Right cardiac atrium (tissue), 5 donors: Measurements from ENCODE around the gene PRKG1. TPM values are rescaled to one million over a fixed set of nuclear protein-coding genes. Genes with fewer than 3 reads are reported as not detected.
"Not testable (repeated sequence)": the region's sequence is repeated elsewhere in the genome, so short reads cannot be mapped to it uniquely, and the experiment has no call there.

ENCODE experiments used
- ATAC-seq, 2 donors: fragments of 200-7000 bp; cut with Tn5 transposase; one replicate each; pipeline versions ENCODE4 v1.8.0 to v1.9.1; 2020; ENCODE audit warnings: moderate library complexity in 2 of 2, mild to moderate bottlenecking in 1 of 2
- DNase-seq, 3 donors: peaks; one replicate each; pipeline ENCODE4 v3.0.0-alpha.2; 2020
- H3K27ac ChIP-seq: one replicate; pipeline ENCODE4 v1.5.1; 2013; ENCODE audit warnings: mild to moderate bottlenecking, low read length, control low read depth, moderate library complexity
- H3K27me3 ChIP-seq: one replicate; pipeline ENCODE4 v1.6.1; 2013; ENCODE audit not compliant: control insufficient read depth, insufficient read depth
- H3K4me1 ChIP-seq: one replicate; pipeline ENCODE4 v1.6.1; 2013; ENCODE audit warnings: low read length; ENCODE audit not compliant: control insufficient read depth, insufficient read depth
- H3K4me3 ChIP-seq: one replicate; pipeline ENCODE4 v1.5.1; 2013; ENCODE audit warnings: low read length, control low read depth
- H3K9me3 ChIP-seq: one replicate; pipeline ENCODE4 v1.6.1; 2013; ENCODE audit warnings: low read length; ENCODE audit not compliant: control insufficient read depth
- WGBS: extraction: QIAGEN DNeasy Blood & Tissue Kit; methylation state at CpG from one replicate; pipeline ENCODE4 v1.1.7; 2013; 5-methylcytosine and 5-hydroxymethylcytosine counted together
- intact Hi-C, 4 donors: fragments of 100-400 bp; cut with DNase I; formaldehyde crosslinking; loops; one replicate each; pipeline versions ENCODE4 v1.11.0 to v1.14.0; 2022 to 2023
- polyA plus RNA-seq: library from polyadenylated mRNA; stranded (reverse); fragments of 200-250 nt; gene quantifications from one replicate; pipeline ENCODE4 v1.2.3, GENCODE V29; 2013
- total RNA-seq, 4 donors: library from RNA; stranded (reverse); fragmentation: NEBNext Ultra II Directional; extraction: Animal tissue kit (Norgen Biotek cat#: 25700); gene quantifications; one replicate each; pipeline ENCODE4 v1.2.1, GENCODE V29; 2021
- donor health status: healthy with polysubstance abuse.
- donor health status: DM: no; HTN: yes; CAD: no.
- donor health status: DM: no; HTN: no; CAD: no.
- donor health status: DM: no; HTN: yes; CAD: no; lungs with severe emphysema.
- donor health status: DM: yes; HTN: yes; CAD: no.

PRKG1 gene
- total and polyA plus RNA-seq, 5 donors, result 16.6 to 49.9 (median 47.4) TPM

GRCh38 chr10:51389415-51390321 lies 315.4 kb downstream of the PRKG1 start:
- Histone ChIP-seq H3K27ac (no peak overlapping the region), H3K4me1 (no peaks in the 10 kb centered on the region), H3K27me3 (no peaks in the 10 kb centered on the region), H3K4me3 (no peak overlapping the region), H3K9me3 (no peaks in the 10 kb centered on the region)
- intact Hi-C loops, result no loop called here
- ATAC-seq (peak; percentile 85 to 86), DNase-seq (peak; percentile 59 to 69 (median 66))
- WGBS, result 53% methylated on average over 3 of the region's 3 CpGs

GRCh38 chr10:51393006-51393405 lies 318.7 kb downstream of the PRKG1 start:
- 98% methylated on average over 24 of the region's 29 CpGs for WGBS
- peak in 1 of 3 donors; percentile 43 for DNase-seq
- H3K9me3 ChIP-seq, H3K27me3 ChIP-seq, intact Hi-C loops, H3K4me1 ChIP-seq, ATAC-seq, H3K4me3 ChIP-seq, H3K27ac ChIP-seq: not testable (repeated sequence)

- no peak for DNase-seq
- Histone ChIP-seq H3K9me3 (no peaks in the 10 kb centered on the region), H3K27ac (no peak overlapping the region), H3K4me3 (no peak overlapping the region), H3K27me3 (no peaks in the 10 kb centered on the region), H3K4me1 (peaks cover 3% of the 10 kb centered on the region)
- intact Hi-C loops, result no loop called here
- no peak for ATAC-seq
- 86% methylated on average over 3 of the region's 3 CpGs for WGBS
These were observed 319.8 kb downstream of the PRKG1 start for GRCh38 chr10:51394039-51394438.

- intact Hi-C loops, result no loop called here
- ATAC-seq, result no peak
- no peak overlapping the region for H3K27ac ChIP-seq
- H3K27me3 ChIP-seq, result no peaks in the 10 kb centered on the region
- H3K9me3 ChIP-seq, result no peaks in the 10 kb centered on the region
- no peak overlapping the region for H3K4me3 ChIP-seq
- DNase-seq, result no peak
- WGBS, result 80% methylated on average over 3 of the region's 3 CpGs
- peaks cover 4% of the 10 kb centered on the region for H3K4me1 ChIP-seq
These were observed 323.0 kb downstream of the PRKG1 start for GRCh38 chr10:51397244-51397643.

- no peaks in the 10 kb centered on the region for H3K27me3 ChIP-seq
- peak; percentile 80 to 90 for ATAC-seq
- H3K4me3 ChIP-seq, result no peak overlapping the region
- DNase-seq, result peak; percentile 56 to 81 (median 64)
- intact Hi-C loops, result no loop called here
- peaks cover 4% of the 10 kb centered on the region for H3K4me1 ChIP-seq
- H3K9me3 ChIP-seq, result no peaks in the 10 kb centered on the region
- no peak overlapping the region for H3K27ac ChIP-seq
- WGBS, result 38% methylated on average over 2 of the region's 2 CpGs
These were observed 323.4 kb downstream of the PRKG1 start for GRCh38 chr10:51397695-51398094.

GRCh38 chr10:51399840-51400239 lies 325.6 kb downstream of the PRKG1 start:
- H3K4me3 ChIP-seq, result no peak overlapping the region
- intact Hi-C loops, result no loop called here
- no peaks in the 10 kb centered on the region for H3K27me3 ChIP-seq
- no peak overlapping the region for H3K27ac ChIP-seq
- H3K4me1 ChIP-seq, result peaks cover 4% of the 10 kb centered on the region
- no peaks in the 10 kb centered on the region for H3K9me3 ChIP-seq
- WGBS, result 93% methylated on average over 6 of the region's 6 CpGs
- no peak for ATAC-seq
- DNase-seq, result no peak

- H3K27me3 ChIP-seq, result no peaks in the 10 kb centered on the region
- no peak overlapping the region for H3K27ac ChIP-seq
- H3K9me3 ChIP-seq, result no peaks in the 10 kb centered on the region
- peaks cover 4% of the 10 kb centered on the region for H3K4me1 ChIP-seq
- intact Hi-C loops, result no loop called here
- DNase-seq, result no peak
- WGBS, result 69% methylated on average over 8 of the region's 8 CpGs
- ATAC-seq, result no peak
- H3K4me3 ChIP-seq, result no peak overlapping the region
These were observed 326.3 kb downstream of the PRKG1 start for GRCh38 chr10:51400392-51401096.

- DNase-seq, result no peak
- Histone ChIP-seq H3K4me3 (no peak overlapping the region), H3K9me3 (no peaks in the 10 kb centered on the region), H3K27me3 (no peaks in the 10 kb centered on the region), H3K27ac (no peak overlapping the region), H3K4me1 (peaks cover 7% of the 10 kb centered on the region)
- 34% methylated on average over 1 of the region's 1 CpG for whole genome bisulfite sequencing
- intact Hi-C loops, result no loop called here
- no peak for ATAC-seq
These were observed 329.2 kb downstream of the PRKG1 start for GRCh38 chr10:51403521-51403920.

- DNase-seq, result no peak
- no peaks in the 10 kb centered on the region for H3K27me3 ChIP-seq
- ATAC-seq, result peak; percentile 82 to 83
- peaks cover 7% of the 10 kb centered on the region for H3K4me1 ChIP-seq
- H3K9me3 ChIP-seq, result no peaks in the 10 kb centered on the region
- H3K4me3 ChIP-seq, result no peak overlapping the region
- 53% methylated on average over 10 of the region's 10 CpGs for WGBS
- intact Hi-C loops, result no loop called here
- peak overlapping the region; percentile 51 for H3K27ac ChIP-seq
These were observed 331.5 kb downstream of the PRKG1 start for GRCh38 chr10:51405580-51406351.

GRCh38 chr10:51406581-51406980 lies 332.3 kb downstream of the PRKG1 start:
- Histone ChIP-seq H3K4me3 (no peak overlapping the region), H3K9me3 (no peaks in the 10 kb centered on the region), H3K27me3 (no peaks in the 10 kb centered on the region), H3K4me1 (peaks cover 6% of the 10 kb centered on the region), H3K27ac (no peak overlapping the region)
- intact Hi-C loops, result no loop called here
- 93% methylated on average over 6 of the region's 6 CpGs for WGBS
- DNase-seq, result no peak
- no peak for ATAC-seq

GRCh38 chr10:51416494-51416893 lies 342.2 kb downstream of the PRKG1 start:
- no peak for ATAC-seq
- no peak for DNase-seq
- H3K9me3 ChIP-seq, result no peaks in the 10 kb centered on the region
- peaks cover 6% of the 10 kb centered on the region for H3K4me1 ChIP-seq
- no peak overlapping the region for H3K27ac ChIP-seq
- intact Hi-C loops, result no loop called here
- WGBS, result 77% methylated on average over 4 of the region's 4 CpGs
- no peak overlapping the region for H3K4me3 ChIP-seq
- no peaks in the 10 kb centered on the region for H3K27me3 ChIP-seq
